CD4-positive, alpha-beta T cell treated with Interleukin-12 subunit alpha and Interleukin-12 subunit beta, for 1 hour (primary cell): ENCODE measurements around the gene TUBB2B.

Source experiments
- DNase-seq: peaks from one replicate; pipeline ENCODE4 v3.0.0-alpha.2; 2020

The TUBB2B gene

GRCh38 chr6:3227363-3228045, at the start of gene TUBB2B:
Gene TUBB2B (minus strand): TSS chr6:3227653. CDS start chr6:3227543, 110 bp downstream.
- no peak for DNase-seq

GRCh38 chr6:3277251-3277650, 49.8 kb upstream of the TUBB2B start:
- DNase-seq = no peak

- DNase-seq = no peak
Measured at GRCh38 chr6:3276174-3277167, 49.0 kb upstream of the TUBB2B start.

- no peak for DNase-seq
Measured at GRCh38 chr6:3273707-3274521, 46.5 kb upstream of the TUBB2B start.

GRCh38 chr6:3272911-3273547, 45.6 kb upstream of the TUBB2B start:
- no peak for DNase-seq

GRCh38 chr6:3271756-3272155, 44.3 kb upstream of the TUBB2B start:
- no peak for DNase-seq

- no peak for DNase-seq
Measured at GRCh38 chr6:3270258-3270657, 42.8 kb upstream of the TUBB2B start.

GRCh38 chr6:3269281-3269975, 42.0 kb upstream of the TUBB2B start:
- no peak for DNase-seq

- DNase-seq = no peak
Measured at GRCh38 chr6:3268680-3269079, 41.2 kb upstream of the TUBB2B start.

- no peak for DNase-seq
Measured at GRCh38 chr6:3267162-3267561, 39.7 kb upstream of the TUBB2B start.

GRCh38 chr6:3266170-3266569, 38.7 kb upstream of the TUBB2B start:
- no peak for DNase-seq

- no peak for DNase-seq
Measured at GRCh38 chr6:3265671-3266070, 38.2 kb upstream of the TUBB2B start.

GRCh38 chr6:3264356-3264755, 36.9 kb upstream of the TUBB2B start:
- no peak for DNase-seq

GRCh38 chr6:3263096-3263495, 35.6 kb upstream of the TUBB2B start:
- no peak for DNase-seq

- no peak for DNase-seq
Measured at GRCh38 chr6:3261921-3262320, 34.5 kb upstream of the TUBB2B start.

- DNase-seq = no peak
Measured at GRCh38 chr6:3261518-3261820, 34.0 kb upstream of the TUBB2B start.

- DNase-seq = no peak
Measured at GRCh38 chr6:3260772-3261517, 33.5 kb upstream of the TUBB2B start.

GRCh38 chr6:3260296-3260695, 32.8 kb upstream of the TUBB2B start:
- DNase-seq = no peak

- DNase-seq = peak; percentile 29
Measured at GRCh38 chr6:3259491-3259958, 32.1 kb upstream of the TUBB2B start.

GRCh38 chr6:3258720-3259490, 31.5 kb upstream of the TUBB2B start, which contains the start of gene PSMG4:
Gene PSMG4 (plus strand): TSS chr6:3258947. CDS start chr6:3259023, 76 bp downstream.
- DNase-seq = peak; percentile 93
